ENCODE measurements around the gene LRMDA.

DNA sequence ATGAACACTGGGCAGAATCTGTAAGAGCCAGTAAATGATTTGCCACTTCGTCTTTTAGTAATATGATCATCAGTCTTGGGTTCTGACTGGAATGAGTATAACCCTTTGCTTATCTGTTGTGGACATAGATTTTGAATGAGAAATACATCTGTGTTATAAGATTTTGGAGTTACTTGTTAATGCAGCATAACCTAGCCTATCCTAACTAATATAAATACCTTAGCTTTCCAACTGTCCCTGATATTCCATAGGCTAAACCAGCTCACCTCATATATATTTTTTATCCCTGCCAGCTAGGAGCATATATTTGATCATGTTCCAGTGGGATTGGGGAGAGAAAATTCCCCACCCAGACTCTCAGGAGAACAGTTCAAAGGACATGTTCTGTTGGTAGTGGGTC lies 15.1 kb downstream of the LRMDA start:
- TF ChIP-seq CTCF (IDR thresholded peaks at IDR 0.05): no peak
- no peak for TF ChIP-seq POLR2A (IDR thresholded peaks at IDR 0.05)
